GM12878 (cell line): ENCODE measurements around the gene KMT2E. TPM values are rescaled to one million over a fixed set of nuclear protein-coding genes. Genes with fewer than 3 reads are reported as not detected.
"Not testable (repeated sequence)": the region's sequence is repeated elsewhere in the genome, so short reads cannot be mapped to it uniquely, and the experiment has no call there.

Source experiments
- ATAC-seq: fragments of 200-7000 bp; cut with Tn5 transposase; 3 replicates; pipeline ENCODE4 v1.9.1; 2020; ENCODE audit warnings: mild to moderate bottlenecking, moderate library complexity
- BruUV-seq: library from RNA; stranded (reverse); fragments of 400-500 nt; replicated peaks from 2 replicates; lab custom pipeline; 2021; lab: Mats Ljungman, UMichigan
- CTCF ChIA-PET: fragments of 300-600 bp; sonication (Branson Sonifier 250); formaldehyde crosslinking; extraction: SDS; loops from one replicate; lab custom pipeline; 2021; ENCODE audit warnings: inconsistent platforms; lab: Yijun Ruan, JAX
- POLR2A ChIA-PET: fragments of 350-600 bp; formaldehyde crosslinking; extraction: SDS; loops from one replicate; lab custom pipeline; 2021; ENCODE audit warnings: inconsistent platforms; lab: Charles Lee
- RAD21 ChIA-PET: fragments of 300-600 bp; sonication (Branson Sonifier 250); formaldehyde crosslinking; loops from one replicate; lab custom pipeline; 2023; ENCODE audit warnings: antibody characterized with exemption; ENCODE audit not compliant: unreplicated experiment; lab: Charles Lee
- SMC1A ChIA-PET: fragments of 300-600 bp; sonication (Branson Sonifier 250); formaldehyde crosslinking; loops from one replicate; lab custom pipeline; 2023; ENCODE audit not compliant: unreplicated experiment, uncharacterized antibody; lab: Charles Lee
- DNase-seq: peaks from one replicate; pipeline ENCODE4 v3.0.0-alpha.2; 2011; ENCODE audit warnings: low read depth, low spot score
- FAIRE-seq: peaks from 3 replicates; lab custom pipeline; 2011; peaks lifted over from hg19 to GRCh38; lab: Jason Lieb, UNC
- H2AFZ ChIP-seq: 2 replicates; pipeline ENCODE4 v1.6.0; 2011; ENCODE audit warnings: low read depth, low read length, control low read depth; ENCODE audit not compliant: control insufficient read depth
- H3K27ac ChIP-seq: 2 replicates; pipeline ENCODE4 v1.5.1; 2011; ENCODE audit warnings: control low read depth; ENCODE audit not compliant: control insufficient read depth, insufficient read depth
- H3K27me3 ChIP-seq, 2 experiments: replicated peaks in 1 of 2; 2 replicates each; pipeline versions ENCODE4 v1.6.0 to v1.6.1; 2011; ENCODE audit warnings: low read length in 1 of 2; ENCODE audit not compliant: control insufficient read depth in 2 of 2, insufficient read depth in 2 of 2
- H3K36me3 ChIP-seq, 2 experiments: 2 replicates each; pipeline ENCODE4 v1.5.1; 2011; ENCODE audit warnings: low read length in 1 of 2; ENCODE audit not compliant: control insufficient read depth in 2 of 2, insufficient read depth in 2 of 2
- H3K4me1 ChIP-seq: 2 replicates; pipeline ENCODE4 v1.6.1; 2011; ENCODE audit warnings: mild to moderate bottlenecking, low read length, moderate library complexity, mixed read lengths; ENCODE audit not compliant: control insufficient read depth, insufficient read depth
- H3K4me2 ChIP-seq: 2 replicates; pipeline ENCODE4 v1.6.0; 2011; ENCODE audit warnings: control low read depth; ENCODE audit not compliant: control insufficient read depth, insufficient read depth
- H3K4me3 ChIP-seq: fragments of 200-600 bp; sonication (generic); 2 replicates; pipeline ENCODE4 v1.5.1; 2016
- H3K79me2 ChIP-seq: 2 replicates; pipeline ENCODE4 v1.6.0; 2011; ENCODE audit warnings: low read length; ENCODE audit not compliant: control insufficient read depth, insufficient read depth
- H3K9ac ChIP-seq: 2 replicates; pipeline ENCODE4 v1.8.0; 2011; ENCODE audit warnings: low read length, control low read depth, mixed read lengths; ENCODE audit not compliant: control insufficient read depth, insufficient read depth
- H3K9me3 ChIP-seq: replicated peaks from 3 replicates; pipeline ENCODE4 v1.5.1; 2011; ENCODE audit warnings: mild to moderate bottlenecking, low read length; ENCODE audit not compliant: control insufficient read depth, insufficient read depth
- H4K20me1 ChIP-seq: 2 replicates; pipeline ENCODE4 v1.6.0; 2011; ENCODE audit not compliant: control insufficient read depth, insufficient read depth
- CBX3 ChIP-seq: fragments of 200-600 bp; sonication (generic); IDR thresholded peaks from 2 replicates; pipeline ENCODE4 v1.6.1; 2016; ENCODE audit warnings: low read depth, borderline replicate concordance
- CHD2 ChIP-seq: IDR thresholded peaks from 2 replicates; pipeline ENCODE4 v1.6.1; 2011; ENCODE audit warnings: low read depth, low read length, improper control_type of control experiment, borderline replicate concordance
- JUNB ChIP-seq: IDR thresholded peaks from 2 replicates; pipeline ENCODE4 v1.6.1; 2016; ENCODE audit warnings: antibody characterized with exemption, mild to moderate bottlenecking
- KAT2A ChIP-seq: conservative IDR thresholded peaks from 2 replicates; pipeline ENCODE4 v1.6.1; 2011; ENCODE audit warnings: low read depth, low read length; ENCODE audit not compliant: control insufficient read depth
- RUNX3 ChIP-seq: IDR thresholded peaks from 2 replicates; pipeline ENCODE4 v1.6.1; 2012; ENCODE audit warnings: low read length, inconsistent platforms
- SUPT20H ChIP-seq: IDR thresholded peaks from 2 replicates; pipeline ENCODE4 v1.6.1; 2011; ENCODE audit warnings: low read depth, mild to moderate bottlenecking, low read length, moderate library complexity, borderline replicate concordance; ENCODE audit not compliant: control insufficient read depth
- USF1 ChIP-seq: IDR thresholded peaks from 2 replicates; pipeline ENCODE4 v1.6.1; 2011; ENCODE audit warnings: borderline replicate concordance, low read depth, mild to moderate bottlenecking, moderate library complexity, mixed read lengths, low read length; ENCODE audit not compliant: insufficient read depth; ENCODE audit errors: extremely low read length
- WGBS: methylation state at CpG from one replicate; pipeline ENCODE4 v1.1.6; 2016; ENCODE audit warnings: low lambda C conversion rate; ENCODE audit not compliant: insufficient replicate concordance, insufficient coverage; ENCODE audit errors: missing lambda C conversion rate; 5-methylcytosine and 5-hydroxymethylcytosine counted together
- in situ Hi-C: fragments of 300-500 bp; cut with MboI; formaldehyde crosslinking; loops from 9 replicates; pipeline ENCODE4 v1.14.3; 2018; ENCODE audit warnings: mixed read lengths
- intact Hi-C: fragments of 100-400 bp; cut with micrococcal nuclease; formaldehyde crosslinking; loops from one replicate; pipeline ENCODE4 v1.14.2; 2022; ENCODE audit not compliant: unreplicated experiment
- polyA plus RNA-seq, 11 experiments: library from polyadenylated mRNA; depleted of rRNA in 4 of 11; unstranded in 6 of 11; stranded (reverse) in 5 of 11; fragments of >200 nt; fragmentation: Nextera tagmentation in 4 of 11; fragmentation: Illumina TruSeq in 1 of 11; extraction: Ambion mirVana in 4 of 11; extraction: Trizol in 1 of 11; gene quantifications; 1 replicate in 1 of 11; 2 replicates in 10 of 11; pipeline versions ENCODE4 v1.2.1 to v1.2.3, GENCODE V29; 2011 to 2016; ENCODE audit warnings: inconsistent platforms in 2 of 11, missing spikeins in 2 of 11, low read depth in 1 of 11
- total RNA-seq, 4 experiments: library from RNA; depleted of rRNA in 3 of 4; stranded (reverse); fragments of >200 nt in 3 of 4; fragmentation: Illumina TruSeq in 1 of 4; extraction: Trizol in 1 of 4; gene quantifications; 2 replicates each; pipeline versions ENCODE4 v1.2.1 to v1.2.3, GENCODE V29; 2013 to 2021

Gene KMT2E
- total and polyA plus RNA-seq, 10 of the 15 experiments (the other 5 are each of a cell fraction or from before 2014, with no cell fraction given) = 13.2 to 68.1 (median 34.1) TPM

GRCh38 chr7:104973909-104974415 lies 40.0 kb upstream of the KMT2E start:
- no TSS peak for BruUV-seq
- H3K36me3 ChIP-seq = 0 out of 4 replicates have a peak, but pooled peaks cover 0 to 2% of the 10 kb centered on the region in 2 experiments
- H3K4me2 ChIP-seq = no peak overlapping the region
- no peak overlapping the region for H2AFZ ChIP-seq
- no peaks in the 10 kb centered on the region for H3K9me3 ChIP-seq
- DNase-seq (no peak), FAIRE-seq (peak; percentile 56)
- ChIA-PET CTCF (interaction anchor here (1.2 to 2.8 kb wide), 2 partner anchors 7 to 10 kb away, joined by 3 to 16 read pairs; no protein-coding TSS in a partner anchor), POLR2A (no interaction called here), SMC1A (interaction anchor here (0.5 to 1.9 kb wide), 6 partner anchors 8 to 44 kb away, joined by 3 to 6 read pairs (median 4); no protein-coding TSS in a partner anchor)
- H3K4me1 ChIP-seq = no peaks in the 10 kb centered on the region
- H3K27ac ChIP-seq = no peak overlapping the region
- H3K27me3 ChIP-seq = no peaks in the 10 kb centered on the region
- no peaks in the 10 kb centered on the region for H4K20me1 ChIP-seq
- intact Hi-C loops = no loop called here
- H3K4me3 ChIP-seq = no peak overlapping the region
- no peak for TF ChIP-seq SUPT20H
- no peak for TF ChIP-seq JUNB
- peak; percentile 30 for TF ChIP-seq USF1
- TF ChIP-seq RUNX3 = peak; percentile 24; the same call in 1 of the 2 replicates
- no peak for TF ChIP-seq CHD2
- no peak for TF ChIP-seq CBX3
- no peak for TF ChIP-seq KAT2A
- TF ChIP-seq, all 136 proteins: peak for 2
- no peaks in the 10 kb centered on the region for H3K79me2 ChIP-seq
- WGBS = 31% methylated on average over 3 of the region's 3 CpGs
- RAD21 ChIA-PET = no interaction called here
- peak; percentile 31; the same call in 1 of the 3 replicates for ATAC-seq
- in situ Hi-C loops = no loop called here
- H3K9ac ChIP-seq = no peak overlapping the region

- H3K36me3 ChIP-seq, intact Hi-C loops, ATAC-seq, H3K9ac ChIP-seq, H4K20me1 ChIP-seq, H3K27ac ChIP-seq, H3K27me3 ChIP-seq, RAD21 ChIA-PET, in situ Hi-C loops, BruUV-seq, H3K9me3 ChIP-seq, H2AFZ ChIP-seq, FAIRE-seq, H3K79me2 ChIP-seq, H3K4me2 ChIP-seq, POLR2A ChIA-PET, H3K4me1 ChIP-seq, H3K4me3 ChIP-seq, DNase-seq: not testable (repeated sequence)
- SMC1A ChIA-PET = interaction anchor here (1.0 to 1.7 kb wide), 2 partner anchors 17 to 53 kb away, joined by 3 to 5 read pairs; no protein-coding TSS in a partner anchor
- 91% methylated on average over 6 of the region's 6 CpGs for WGBS
- CTCF ChIA-PET = interaction anchor here (8.8 kb wide), 1 partner anchor 31 kb away, joined by 63 read pairs; no protein-coding TSS in a partner anchor
These were observed 38.5 kb upstream of the KMT2E start for GRCh38 chr7:104975553-104975952.
